ENCODE data around the gene USO1. TPM values are rescaled to one million over a fixed set of nuclear protein-coding genes. Genes with fewer than 3 reads are reported as not detected.
"Not testable (repeated sequence)": the region's sequence is repeated elsewhere in the genome, so short reads cannot be mapped to it uniquely, and the experiment has no call there.

Gene USO1
- total RNA-seq, 1 donor from 2014 or later: 89.5 TPM

- no peak for TF ChIP-seq CTCF (IDR thresholded peaks at IDR 0.05; ENCODE audit: insufficient read depth, low read length, severe bottlenecking)
- Histone ChIP-seq H3K4me3 (ENCODE audit: low read depth, low read length) (no peak overlapping the region), H3K36me3 (ENCODE audit: control insufficient read depth, insufficient read depth, low read length) (no peaks in the 10 kb centered on the region), H3K27me3 (ENCODE audit: control insufficient read depth, insufficient read depth, low read length) (no peaks in the 10 kb centered on the region)
- DNase-seq (ENCODE audit: low read depth) (no peak), FAIRE-seq (no peak)
Measured at GRCh38 chr4:75708218-75708691, 16.1 kb upstream of the USO1 start.

- FAIRE-seq (peak; percentile 18), DNase-seq (ENCODE audit: low read depth) (no peak)
- no peaks in the 10 kb centered on the region for H3K36me3 ChIP-seq (ENCODE audit: control insufficient read depth, insufficient read depth, low read length)
- no peak for TF ChIP-seq CTCF (IDR thresholded peaks at IDR 0.05; ENCODE audit: insufficient read depth, low read length, severe bottlenecking)
- H3K27me3 ChIP-seq (ENCODE audit: control insufficient read depth, insufficient read depth, low read length): no peaks in the 10 kb centered on the region
- H3K4me3 ChIP-seq (ENCODE audit: low read depth, low read length): no peak overlapping the region
Measured at GRCh38 chr4:75710246-75710645, 14.1 kb upstream of the USO1 start.

GRCh38 chr4:75714011-75714410 is 10.4 kb upstream of the USO1 start:
- H3K27me3 ChIP-seq (ENCODE audit: control insufficient read depth, insufficient read depth, low read length): no peaks in the 10 kb centered on the region
- H3K4me3 ChIP-seq (ENCODE audit: low read depth, low read length): no peak overlapping the region
- DNase-seq (ENCODE audit: low read depth): no peak
- FAIRE-seq: no peak
- TF ChIP-seq CTCF (IDR thresholded peaks at IDR 0.05; ENCODE audit: insufficient read depth, low read length, severe bottlenecking): no peak
- no peaks in the 10 kb centered on the region for H3K36me3 ChIP-seq (ENCODE audit: control insufficient read depth, insufficient read depth, low read length)

GRCh38 chr4:75714704-75715103 is 9.7 kb upstream of the USO1 start:
- FAIRE-seq (no peak), DNase-seq (ENCODE audit: low read depth) (no peak)
- H3K36me3 ChIP-seq (ENCODE audit: control insufficient read depth, insufficient read depth, low read length): no peaks in the 10 kb centered on the region
- no peak for TF ChIP-seq CTCF (IDR thresholded peaks at IDR 0.05; ENCODE audit: insufficient read depth, low read length, severe bottlenecking)
- H3K4me3 ChIP-seq (ENCODE audit: low read depth, low read length): no peak overlapping the region
- H3K27me3 ChIP-seq (ENCODE audit: control insufficient read depth, insufficient read depth, low read length): no peaks in the 10 kb centered on the region

GRCh38 chr4:75715105-75715799 is 9.1 kb upstream of the USO1 start:
- TF ChIP-seq CTCF (IDR thresholded peaks at IDR 0.05; ENCODE audit: insufficient read depth, low read length, severe bottlenecking): no peak
- H3K36me3 ChIP-seq (ENCODE audit: control insufficient read depth, insufficient read depth, low read length): no peaks in the 10 kb centered on the region
- no peaks in the 10 kb centered on the region for H3K27me3 ChIP-seq (ENCODE audit: control insufficient read depth, insufficient read depth, low read length)
- DNase-seq (ENCODE audit: low read depth) (no peak), FAIRE-seq (no peak)
- no peak overlapping the region for H3K4me3 ChIP-seq (ENCODE audit: low read depth, low read length)

- not testable (repeated sequence) for H3K27me3 ChIP-seq (ENCODE audit: control insufficient read depth, insufficient read depth, low read length); H3K4me3 ChIP-seq (ENCODE audit: low read depth, low read length); FAIRE-seq; H3K36me3 ChIP-seq (ENCODE audit: control insufficient read depth, insufficient read depth, low read length); DNase-seq (ENCODE audit: low read depth)
Measured at GRCh38 chr4:75716054-75716453, 8.3 kb upstream of the USO1 start.
